H1 (cell line): Measurements from ENCODE around the gene ARFRP1. TPM values are rescaled to one million over a fixed set of nuclear protein-coding genes. Genes with fewer than 3 reads are reported as not detected.

ENCODE experiments used
- CTCF ChIA-PET: fragments of 300-600 bp; sonication (Branson Sonifier 250); formaldehyde crosslinking; loops from one replicate; lab custom pipeline; 2021; ENCODE audit not compliant: partially characterized antibody; lab: Charles Lee
- POLR2A ChIA-PET: fragments of 300-600 bp; sonication (Branson Sonifier 250); formaldehyde crosslinking; loops from one replicate; lab custom pipeline; 2021; ENCODE audit warnings: inconsistent platforms; ENCODE audit not compliant: partially characterized antibody; lab: Charles Lee
- DNase-seq, 2 experiments: peaks; one replicate each; pipeline versions ENCODE4 v3.0.0 to v3.0.0-alpha.2; 2010 to 2022; ENCODE audit warnings: low spot score in 2 of 2, low read depth in 1 of 2, mixed read lengths in 1 of 2
- FAIRE-seq: peaks from 2 replicates; lab custom pipeline; 2011; peaks lifted over from hg19 to GRCh38; lab: Jason Lieb, UNC
- H2AFZ ChIP-seq: 2 replicates; pipeline ENCODE4 v1.8.1; 2012; ENCODE audit warnings: low read length, inconsistent platforms
- H2AK5ac ChIP-seq: 2 replicates; pipeline ENCODE4 v1.6.1; 2013; ENCODE audit warnings: low read depth, low read length
- H2BK120ac ChIP-seq: replicated peaks from 2 replicates; pipeline ENCODE3; 2013; ENCODE audit warnings: low read depth, low read length, inconsistent platforms
- H2BK12ac ChIP-seq: 2 replicates; pipeline ENCODE4 v1.6.1; 2013; ENCODE audit warnings: low read depth, low read length
- H2BK15ac ChIP-seq: 2 replicates; pipeline ENCODE4 v1.6.1; 2013; ENCODE audit warnings: low read length
- H2BK20ac ChIP-seq: 2 replicates; pipeline ENCODE4 v1.6.1; 2013; ENCODE audit warnings: low read length
- H2BK5ac ChIP-seq: 2 replicates; pipeline ENCODE4 v1.6.1; 2013; ENCODE audit warnings: low read depth, low read length
- H3K14ac ChIP-seq: 2 replicates; pipeline ENCODE4 v1.6.1; 2013; ENCODE audit warnings: inconsistent platforms; ENCODE audit not compliant: insufficient read length
- H3K18ac ChIP-seq: 2 replicates; pipeline ENCODE4 v1.6.1; 2013; ENCODE audit warnings: low read length; ENCODE audit errors: extremely low read depth
- H3K23ac ChIP-seq: 2 replicates; pipeline ENCODE4 v1.6.1; 2013; ENCODE audit warnings: inconsistent platforms; ENCODE audit not compliant: insufficient read length
- H3K23me2 ChIP-seq: 2 replicates; pipeline ENCODE4 v1.6.1; 2013; ENCODE audit warnings: low read depth, low read length
- H3K27ac ChIP-seq: 2 replicates; pipeline ENCODE4 v1.6.1; 2011; ENCODE audit warnings: low read depth, low read length, inconsistent platforms
- H3K27me3 ChIP-seq, 4 experiments: replicated peaks in 1 of 4; 1 replicate in 1 of 4; 2 replicates in 3 of 4; pipeline versions ENCODE4 v1.6.1 to v1.8.1; 2011 to 2013; ENCODE audit warnings: low read length in 3 of 4, mild to moderate bottlenecking in 3 of 4, inconsistent platforms in 2 of 4, mixed read lengths in 2 of 4, moderate library complexity in 1 of 4; ENCODE audit not compliant: control insufficient read depth in 3 of 4, insufficient read depth in 3 of 4; ENCODE audit errors: extremely low read depth in 1 of 4
- H3K36me3 ChIP-seq, 4 experiments: 2 replicates each; pipeline versions ENCODE4 v1.6.1 to v1.8.1; 2011 to 2013; ENCODE audit warnings: mild to moderate bottlenecking in 4 of 4, low read length in 3 of 4, moderate library complexity in 2 of 4, control low read depth in 1 of 4, inconsistent platforms in 1 of 4; ENCODE audit not compliant: insufficient read depth in 4 of 4, control insufficient read depth in 2 of 4
- H3K4ac ChIP-seq: replicated peaks from 2 replicates; pipeline ENCODE3; 2013; ENCODE audit warnings: low read length, low read depth, mixed read lengths, inconsistent platforms; ENCODE audit not compliant: insufficient read length
- H3K4me1 ChIP-seq, 4 experiments: replicated peaks in 1 of 4; 1 replicate in 1 of 4; 2 replicates in 3 of 4; pipeline versions ENCODE4 v1.6.1 to v1.8.1; 2011 to 2013; ENCODE audit warnings: low read length in 3 of 4, inconsistent platforms in 2 of 4, mixed read lengths in 1 of 4; ENCODE audit not compliant: insufficient read depth in 4 of 4, control insufficient read depth in 3 of 4
- H3K4me2 ChIP-seq, 2 experiments: 2 replicates each; pipeline versions ENCODE4 v1.6.1 to v1.8.1; 2011 to 2013; ENCODE audit warnings: low read depth in 2 of 2, low read length in 2 of 2, control low read depth in 1 of 2, inconsistent platforms in 1 of 2, mild to moderate bottlenecking in 1 of 2; ENCODE audit not compliant: insufficient read depth in 1 of 2
- H3K4me3 ChIP-seq, 4 experiments: fragments of 200-600, 300-600 bp in 1 of 4; sonication (generic), shearing (Covaris generic), sonication (Bioruptor Twin) in 1 of 4; 2 replicates each; pipeline versions ENCODE4 v1.5.1 to v1.8.1; 2011 to 2016; ENCODE audit warnings: low read length in 4 of 4, low read depth in 3 of 4, control low read depth in 2 of 4, inconsistent platforms in 2 of 4, mild to moderate bottlenecking in 2 of 4, mixed read lengths in 1 of 4, moderate library complexity in 1 of 4; ENCODE audit not compliant: insufficient read depth in 2 of 4; ENCODE audit errors: extremely low read depth in 1 of 4
- H3K56ac ChIP-seq: replicated peaks from 2 replicates; pipeline ENCODE3; 2013; ENCODE audit warnings: low read depth, mild to moderate bottlenecking, mixed read lengths, low read length, inconsistent platforms; ENCODE audit not compliant: insufficient read length
- H3K79me1 ChIP-seq: 2 replicates; pipeline ENCODE4 v1.6.1; 2013; ENCODE audit warnings: low read depth, low read length, control low read depth
- H3K79me2 ChIP-seq, 2 experiments: 2 replicates each; pipeline versions ENCODE4 v1.6.1 to v1.8.1; 2012 to 2013; ENCODE audit warnings: low read length in 2 of 2, mild to moderate bottlenecking in 2 of 2, inconsistent platforms in 1 of 2; ENCODE audit not compliant: insufficient read depth in 2 of 2, control insufficient read depth in 1 of 2
- H3K9ac ChIP-seq, 4 experiments: replicated peaks in 1 of 4; 1 replicate in 1 of 4; 2 replicates in 3 of 4; pipeline versions ENCODE4 v1.6.1 to v1.8.1; 2011 to 2013; ENCODE audit warnings: low read depth in 3 of 4, low read length in 3 of 4, control low read depth in 2 of 4, mild to moderate bottlenecking in 2 of 4, moderate library complexity in 2 of 4, inconsistent platforms in 1 of 4; ENCODE audit errors: extremely low read depth in 1 of 4
- H3K9me3 ChIP-seq, 2 experiments: 2 replicates each; pipeline versions ENCODE4 v1.6.1 to v1.8.1; 2012 to 2013; ENCODE audit warnings: mild to moderate bottlenecking in 2 of 2, moderate library complexity in 2 of 2, control low read depth in 1 of 2, inconsistent platforms in 1 of 2, low read depth in 1 of 2, low read length in 1 of 2, mixed read lengths in 1 of 2; ENCODE audit not compliant: insufficient read depth in 2 of 2
- H4K20me1 ChIP-seq, 2 experiments: replicated peaks in 1 of 2; 2 replicates each; pipeline versions ENCODE3 to v1.8.1; 2011 to 2013; ENCODE audit warnings: inconsistent platforms in 2 of 2, low read length in 2 of 2, mild to moderate bottlenecking in 1 of 2; ENCODE audit not compliant: insufficient read depth in 2 of 2, control insufficient read depth in 1 of 2
- H4K5ac ChIP-seq: 2 replicates; pipeline ENCODE4 v1.6.1; 2013; ENCODE audit warnings: low read length, low read depth, mixed read lengths, inconsistent platforms; ENCODE audit not compliant: insufficient read length
- H4K8ac ChIP-seq: 2 replicates; pipeline ENCODE4 v1.8.0; 2013; ENCODE audit warnings: mild to moderate bottlenecking, moderate library complexity, low read length, inconsistent platforms; ENCODE audit not compliant: insufficient read depth; ENCODE audit errors: extremely low read depth
- H4K91ac ChIP-seq: replicated peaks from 2 replicates; pipeline ENCODE3; 2013; ENCODE audit warnings: low read length, mixed read lengths, inconsistent platforms; ENCODE audit not compliant: insufficient read length
- CHD1 ChIP-seq: IDR thresholded peaks from 2 replicates; pipeline ENCODE4 v1.6.1; 2012; ENCODE audit warnings: low read depth, low read length, improper control_type of control experiment
- CHD2 ChIP-seq: IDR thresholded peaks from 2 replicates; pipeline ENCODE4 v1.6.1; 2012; ENCODE audit warnings: low read length, improper control_type of control experiment
- EP300 ChIP-seq, 2 experiments: IDR thresholded peaks; 1 replicate in 1 of 2; 2 replicates in 1 of 2; pipeline ENCODE4 v1.6.1; 2011 to 2012; ENCODE audit warnings: low read depth in 2 of 2, low read length in 2 of 2, mild to moderate bottlenecking in 2 of 2, borderline replicate concordance in 1 of 2, inconsistent platforms in 1 of 2, moderate library complexity in 1 of 2
- EZH2 ChIP-seq: fragments of 200-600 bp; sonication (generic); IDR thresholded peaks from 2 replicates; pipeline ENCODE4 v1.7.1; 2012; ENCODE audit warnings: low read depth, mild to moderate bottlenecking, moderate library complexity, low read length, inconsistent platforms; ENCODE audit not compliant: severe bottlenecking
- GTF2F1 ChIP-seq: IDR thresholded peaks from 2 replicates; pipeline ENCODE4 v1.6.1; 2012; ENCODE audit warnings: low read depth, low read length, improper control_type of control experiment, borderline replicate concordance
- JUN ChIP-seq: IDR thresholded peaks from 2 replicates; pipeline ENCODE4 v1.6.1; 2011; ENCODE audit warnings: low read depth, mild to moderate bottlenecking, improper control_type of control experiment, low read length
- MAFK ChIP-seq: IDR thresholded peaks from 2 replicates; pipeline ENCODE4 v1.6.1; 2012; ENCODE audit warnings: low read depth, mild to moderate bottlenecking, improper control_type of control experiment, low read length
- NRF1 ChIP-seq: IDR thresholded peaks from 2 replicates; pipeline ENCODE4 v1.6.1; 2011; ENCODE audit warnings: mild to moderate bottlenecking, low read depth, low read length, improper control_type of control experiment
- POLR2A ChIP-seq, 2 experiments: IDR thresholded peaks; 1 replicate in 1 of 2; 2 replicates in 1 of 2; pipeline ENCODE4 v1.6.1; 2011; ENCODE audit warnings: low read depth in 2 of 2, low read length in 2 of 2, mild to moderate bottlenecking in 2 of 2; ENCODE audit errors: control extremely low read depth in 1 of 2
- RFX5 ChIP-seq: IDR thresholded peaks from 2 replicates; pipeline ENCODE4 v1.6.1; 2011; ENCODE audit warnings: low read depth, low read length, improper control_type of control experiment, borderline replicate concordance
- SIRT6 ChIP-seq: IDR thresholded peaks from one replicate; pipeline ENCODE4 v1.7.1; 2012; ENCODE audit warnings: low read length, inconsistent platforms
- SP4 ChIP-seq: IDR thresholded peaks from 2 replicates; pipeline ENCODE4 v1.6.1; 2012; ENCODE audit warnings: low read length, inconsistent platforms
- TCF12 ChIP-seq: IDR thresholded peaks from 2 replicates; pipeline ENCODE4 v1.6.1; 2011; ENCODE audit warnings: low read depth, mild to moderate bottlenecking, low read length
- YY1 ChIP-seq: IDR thresholded peaks from 2 replicates; pipeline ENCODE4 v1.6.1; 2011; ENCODE audit warnings: low read depth, mild to moderate bottlenecking, low read length
- WGBS, 2 experiments: shearing (Covaris generic) in 1 of 2; methylation state at CpG; one replicate each; pipeline versions ENCODE4 v1.1.6 to v1.1.7; 2013 to 2015; ENCODE audit warnings: low lambda C conversion rate in 2 of 2, mixed read lengths in 2 of 2, inconsistent platforms in 1 of 2, low coverage in 1 of 2, missing lambda C conversion rate in 1 of 2; ENCODE audit not compliant: insufficient replicate concordance in 2 of 2, insufficient coverage in 1 of 2, insufficient read length in 1 of 2; ENCODE audit errors: extremely low coverage in 1 of 2, missing lambda C conversion rate in 1 of 2; 5-methylcytosine and 5-hydroxymethylcytosine counted together
- polyA plus RNA-seq, 7 experiments: library from polyadenylated mRNA; depleted of rRNA in 3 of 7; stranded (reverse) in 5 of 7; unstranded in 2 of 7; fragments of >200 nt in 5 of 7; fragments of 200-250 nt in 2 of 7; gene quantifications; 1 replicate in 5 of 7; 2 replicates in 1 of 7; 4 replicates in 1 of 7; pipeline versions ENCODE4 v1.2.1 to v1.2.3, GENCODE V29; 2011 to 2013; ENCODE audit warnings: missing spikeins in 2 of 7, mixed read lengths in 2 of 7
- total RNA-seq: library from RNA; stranded (reverse); fragmentation: NEBNext Ultra II Directional; extraction: Animal tissue kit (Norgen Biotek cat#: 25700); gene quantifications from 2 replicates; pipeline ENCODE4 v1.2.1, GENCODE V29; 2021
- TF ChIP-seq, protein P1 (sequence below): IDR thresholded peaks from 2 replicates; pipeline ENCODE4 v1.6.1; 2011; ENCODE audit warnings: low read depth, mild to moderate bottlenecking, low read length; ENCODE audit not compliant: insufficient read depth

ARFRP1 gene
- total and polyA plus RNA-seq, 2 of the 8 experiments (the other 6 are each of a cell fraction or from before 2014, with no cell fraction given): 12.9 to 22.9 TPM

- Histone ChIP-seq H3K79me2 (no peaks in the 10 kb centered on the region), H4K91ac (no peak overlapping the region), H2AK5ac (no peak overlapping the region), H3K9ac (no peak overlapping the region), H3K27me3 (no peaks in the 10 kb centered on the region), H2BK20ac (no peak overlapping the region), H3K36me3 (peaks cover 0 to 12% (median 6%) of the 10 kb centered on the region in 4 experiments; a peak in 3 of 8 replicates), H3K4me2 (no peak overlapping the region), H3K27ac (no peak overlapping the region), H3K4me3 (no peak overlapping the region), H3K56ac (no peak overlapping the region), H3K9me3 (no peaks in the 10 kb centered on the region), H3K4ac (no peak overlapping the region), H4K5ac (no peak overlapping the region), H2BK12ac (no peak overlapping the region), H2BK5ac (no peak overlapping the region), H4K20me1 (peaks cover 0 to 3% of the 10 kb centered on the region in 2 experiments), H3K23ac (no peak overlapping the region), H3K18ac (no peak overlapping the region), H3K79me1 (no peaks in the 10 kb centered on the region; the same call in 1 of the 2 replicates), H3K23me2 (peaks cover 8% of the 10 kb centered on the region; the same call in 1 of the 2 replicates), H2BK15ac (no peak overlapping the region), H2BK120ac (no peak overlapping the region), H3K14ac (no peak overlapping the region), H3K4me1 (peaks cover 0 to 8% (median 7%) of the 10 kb centered on the region in 4 experiments; a peak in 5 of 7 replicates), H4K8ac (no peak overlapping the region), H2AFZ (no peak overlapping the region)
- ChIA-PET CTCF (interaction anchor here (0.6 to 1.2 kb wide), 3 partner anchors 61 to 150 kb away, joined by 3 read pairs; no protein-coding TSS in a partner anchor), POLR2A (interaction anchor here (0.8 kb wide), 1 partner anchor 196 kb away, joined by 3 read pairs; no protein-coding TSS in a partner anchor)
- WGBS, 2 experiments: 83% methylated on average over 4 of the region's 4 CpGs; no CpG with 5 or more reads in 1 of the 2 experiments
- DNase-seq (no peak), FAIRE-seq (no peak)
- TF ChIP-seq RFX5 (no peak), YY1 (no peak), CHD2 (no peak), GTF2F1 (no peak), TCF12 (no peak), EZH2 (no peak), SP4 (no peak), CHD1 (no peak), POLR2A (IDR thresholded peaks at IDR 0.05; ENCODE audit: control extremely low read depth in 1 of 2, low read depth in 2 of 2, low read length in 2 of 2) (no peak), EP300 (IDR thresholded peaks at IDR 0.05; ENCODE audit: borderline replicate concordance in 1 of 2, low read depth in 2 of 2, low read length in 2 of 2) (no peak), MAFK (no peak), JUN (no peak), NRF1 (no peak), SIRT6 (no peak)
- TF ChIP-seq, protein P1, sequence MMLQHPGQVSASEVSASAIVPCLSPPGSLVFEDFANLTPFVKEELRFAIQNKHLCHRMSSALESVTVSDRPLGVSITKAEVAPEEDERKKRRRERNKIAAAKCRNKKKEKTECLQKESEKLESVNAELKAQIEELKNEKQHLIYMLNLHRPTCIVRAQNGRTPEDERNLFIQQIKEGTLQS: no peak
Measured at GRCh38 chr20:63744158-63744557, 36.4 kb upstream of the ARFRP1 start.
